ENCODE results near the gene RNF144A. TPM values are rescaled to one million over a fixed set of nuclear protein-coding genes. Genes with fewer than 3 reads are reported as not detected.

Gene RNF144A
- total and polyA plus RNA-seq, 2 experiments from 2014 or later: 0.60 to 3.5 TPM

DNA sequence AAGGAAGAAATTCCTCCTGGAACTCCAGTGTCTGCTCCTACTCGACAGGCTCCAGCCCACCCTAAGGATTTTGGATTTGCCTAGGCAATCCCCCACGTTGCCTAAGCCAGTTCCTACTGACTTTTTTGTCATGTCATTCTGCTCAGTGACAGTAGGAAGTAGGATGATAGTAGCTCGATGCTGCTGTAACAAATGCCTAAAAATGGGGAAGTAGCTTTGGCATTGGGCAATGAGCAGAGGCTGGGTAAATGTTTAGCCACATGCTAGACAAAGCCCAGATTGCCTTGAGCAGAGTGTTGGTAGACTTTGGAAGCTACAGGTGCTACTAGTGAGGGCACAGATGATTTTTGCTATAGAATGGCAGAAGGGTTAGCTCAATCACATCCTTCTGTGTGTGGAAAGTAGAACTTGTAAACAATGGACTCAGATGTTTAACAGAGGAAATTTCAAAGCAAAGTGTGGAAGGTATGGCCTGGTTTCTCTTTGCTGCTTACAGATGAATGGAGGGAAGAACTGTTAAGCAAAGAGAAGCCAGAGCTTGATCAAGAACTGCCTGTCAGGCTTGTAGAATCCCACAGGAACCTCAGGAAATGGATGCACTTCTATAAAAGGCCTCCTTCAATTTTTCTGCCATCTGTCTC lies 154.8 kb downstream of the RNF144A start:
- H3K27me3 ChIP-seq (replicated peaks; ENCODE audit: insufficient read depth): no peaks in the 10 kb centered on the region
- H3K79me2 ChIP-seq (ENCODE audit: insufficient read depth): no peaks in the 10 kb centered on the region
- no peaks in the 10 kb centered on the region for H4K20me1 ChIP-seq (ENCODE audit: insufficient read depth)
- 56 to 57% methylated on average over 3 of the region's 3 CpGs for WGBS, 2 experiments (ENCODE audit: low coverage in 1 of 2, low lambda C conversion rate in 2 of 2, missing lambda C conversion rate in 2 of 2)
- H3K9me3 ChIP-seq (ENCODE audit: low read depth): no peaks in the 10 kb centered on the region
- no peak overlapping the region for H2AFZ ChIP-seq
- H3K9me2 ChIP-seq (ENCODE audit: insufficient read depth): no peaks in the 10 kb centered on the region
- no peaks in the 10 kb centered on the region for H3K4me1 ChIP-seq (ENCODE audit: insufficient read depth)
- DNase-seq: no peak
- H3K27ac ChIP-seq: no peak overlapping the region
- H3K4me2 ChIP-seq (ENCODE audit: unreplicated experiment): no peak overlapping the region
- H3K9ac ChIP-seq: no peak overlapping the region
- TF ChIP-seq EZH2 (IDR thresholded peaks at IDR 0.05; ENCODE audit: insufficient read depth, poor library complexity, severe bottlenecking) (no peak), EZH2phosphoT487 (IDR thresholded peaks at IDR 0.05; ENCODE audit: insufficient read depth, low read depth) (no peak)
- in situ Hi-C loops (cut with MboI): no loop called here
- no peaks in the 10 kb centered on the region for H3F3A ChIP-seq (ENCODE audit: insufficient read depth)
- H3K36me3 ChIP-seq (ENCODE audit: low read depth): no peaks in the 10 kb centered on the region
- no peak overlapping the region for H3K4me3 ChIP-seq

DNA sequence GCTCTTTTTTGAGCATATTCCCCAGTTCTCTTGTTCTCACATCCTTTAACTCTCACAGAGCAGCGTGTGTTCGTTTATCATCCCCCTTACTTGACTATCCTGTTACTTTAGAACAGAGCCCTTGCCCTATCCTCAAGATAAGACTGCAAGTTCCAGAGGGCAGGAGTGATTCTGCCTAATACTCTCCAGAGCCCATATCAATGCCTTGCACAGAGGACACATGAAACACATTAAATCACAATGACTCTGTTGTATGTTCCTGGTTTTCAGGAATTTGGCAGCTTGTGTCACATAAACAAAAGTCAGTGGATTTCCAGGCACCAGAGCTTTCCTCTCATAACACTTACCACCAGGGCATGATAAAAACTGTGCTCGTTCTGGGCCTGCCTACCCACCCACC lies 156.7 kb downstream of the RNF144A start:
- H3K27me3 ChIP-seq (replicated peaks; ENCODE audit: insufficient read depth): no peaks in the 10 kb centered on the region
- H3K9me2 ChIP-seq (ENCODE audit: insufficient read depth): no peaks in the 10 kb centered on the region
- in situ Hi-C loops (cut with MboI): no loop called here
- TF ChIP-seq EZH2phosphoT487 (IDR thresholded peaks at IDR 0.05; ENCODE audit: insufficient read depth, low read depth): no peak
- no peak for TF ChIP-seq EZH2 (IDR thresholded peaks at IDR 0.05; ENCODE audit: insufficient read depth, poor library complexity, severe bottlenecking)
- no peaks in the 10 kb centered on the region for H3K36me3 ChIP-seq (ENCODE audit: low read depth)
- WGBS, 2 experiments (ENCODE audit: low coverage in 1 of 2, low lambda C conversion rate in 2 of 2, missing lambda C conversion rate in 2 of 2): 11 to 16% methylated on average over 3 of the region's 3 CpGs
- H3K79me2 ChIP-seq (ENCODE audit: insufficient read depth): no peaks in the 10 kb centered on the region
- H3K4me2 ChIP-seq (ENCODE audit: unreplicated experiment): no peak overlapping the region
- no peak overlapping the region for H3K9ac ChIP-seq
- no peaks in the 10 kb centered on the region for H4K20me1 ChIP-seq (ENCODE audit: insufficient read depth)
- no peak overlapping the region for H2AFZ ChIP-seq
- no peaks in the 10 kb centered on the region for H3K4me1 ChIP-seq (ENCODE audit: insufficient read depth)
- H3K4me3 ChIP-seq: no peak overlapping the region
- H3K9me3 ChIP-seq (ENCODE audit: low read depth): no peaks in the 10 kb centered on the region
- no peak overlapping the region for H3K27ac ChIP-seq
- H3F3A ChIP-seq (ENCODE audit: insufficient read depth): no peaks in the 10 kb centered on the region
- DNase-seq: no peak

DNA sequence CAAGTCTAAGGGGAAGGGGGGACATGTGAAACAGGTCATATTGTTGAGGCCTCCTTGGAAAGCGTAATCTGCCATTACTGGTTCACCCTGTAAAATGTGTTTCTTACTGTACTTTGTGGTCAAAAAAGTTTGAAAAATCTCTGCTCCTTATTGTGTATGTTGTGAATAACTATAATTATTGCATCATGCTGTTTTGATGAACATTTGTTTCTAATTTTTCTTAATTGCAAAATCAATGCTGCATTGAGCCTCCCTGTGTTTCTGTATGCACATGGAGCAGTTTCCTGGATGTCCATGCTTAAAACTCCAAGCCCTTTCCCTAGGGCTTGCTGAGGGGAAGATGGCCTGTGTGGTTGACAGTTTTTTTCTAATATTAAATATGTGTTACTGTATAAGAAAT lies 158.6 kb downstream of the RNF144A start:
- H3K9me3 ChIP-seq (ENCODE audit: low read depth): no peaks in the 10 kb centered on the region
- no peaks in the 10 kb centered on the region for H4K20me1 ChIP-seq (ENCODE audit: insufficient read depth)
- H3K4me3 ChIP-seq: no peak overlapping the region
- H3K36me3 ChIP-seq (ENCODE audit: low read depth): no peaks in the 10 kb centered on the region
- H3K9ac ChIP-seq: no peak overlapping the region
- H3K4me1 ChIP-seq (ENCODE audit: insufficient read depth): no peaks in the 10 kb centered on the region
- WGBS, 2 experiments (ENCODE audit: low coverage in 1 of 2, low lambda C conversion rate in 2 of 2, missing lambda C conversion rate in 2 of 2): 88% methylated on average over 1 of the region's 1 CpG
- H2AFZ ChIP-seq: no peak overlapping the region
- H3K27me3 ChIP-seq (replicated peaks; ENCODE audit: insufficient read depth): no peaks in the 10 kb centered on the region
- no peak for DNase-seq
- H3K27ac ChIP-seq: no peak overlapping the region
- no peak overlapping the region for H3K4me2 ChIP-seq (ENCODE audit: unreplicated experiment)
- H3F3A ChIP-seq (ENCODE audit: insufficient read depth): no peaks in the 10 kb centered on the region
- no peaks in the 10 kb centered on the region for H3K9me2 ChIP-seq (ENCODE audit: insufficient read depth)
- no peaks in the 10 kb centered on the region for H3K79me2 ChIP-seq (ENCODE audit: insufficient read depth)
- no peak for TF ChIP-seq EZH2phosphoT487 (IDR thresholded peaks at IDR 0.05; ENCODE audit: insufficient read depth, low read depth)
- TF ChIP-seq EZH2 (IDR thresholded peaks at IDR 0.05; ENCODE audit: insufficient read depth, poor library complexity, severe bottlenecking): no peak
- in situ Hi-C loops (cut with MboI): no loop called here

DNA sequence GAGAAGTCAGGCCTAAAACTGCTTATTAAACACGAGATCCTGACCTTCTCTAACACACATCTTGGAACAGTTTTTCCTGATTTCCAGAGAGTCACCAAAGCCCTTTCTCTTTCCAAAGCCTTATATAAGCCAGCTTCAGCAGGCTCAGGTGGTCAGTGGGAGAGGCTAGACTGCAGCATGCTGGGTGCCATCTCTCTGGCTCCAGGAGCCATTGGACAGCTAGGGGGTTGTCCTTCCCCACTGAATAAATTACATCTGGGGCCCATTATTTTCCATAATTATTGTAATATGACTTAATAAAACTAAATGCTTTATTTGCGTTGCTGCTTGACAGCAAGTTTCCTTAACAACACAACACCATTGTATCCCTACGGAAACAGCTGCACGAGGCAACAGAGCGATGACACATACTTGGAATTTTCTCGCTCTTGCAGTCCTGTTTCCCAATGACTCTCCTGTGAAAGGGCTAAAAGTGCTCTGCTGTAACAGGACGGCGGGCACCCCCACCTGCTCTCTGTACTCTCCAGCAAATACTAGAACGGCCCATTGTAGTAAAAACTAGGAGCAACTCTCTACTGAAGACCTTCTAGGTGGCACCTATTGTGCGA lies 160.6 kb downstream of the RNF144A start:
- H3F3A ChIP-seq (ENCODE audit: insufficient read depth): no peaks in the 10 kb centered on the region
- TF ChIP-seq EZH2 (IDR thresholded peaks at IDR 0.05; ENCODE audit: insufficient read depth, poor library complexity, severe bottlenecking): no peak
- no peak for TF ChIP-seq EZH2phosphoT487 (IDR thresholded peaks at IDR 0.05; ENCODE audit: insufficient read depth, low read depth)
- H3K27ac ChIP-seq: no peak overlapping the region
- no peak overlapping the region for H3K9ac ChIP-seq
- no peak overlapping the region for H3K4me2 ChIP-seq (ENCODE audit: unreplicated experiment)
- H3K4me1 ChIP-seq (ENCODE audit: insufficient read depth): no peaks in the 10 kb centered on the region
- no peaks in the 10 kb centered on the region for H4K20me1 ChIP-seq (ENCODE audit: insufficient read depth)
- H3K27me3 ChIP-seq (replicated peaks; ENCODE audit: insufficient read depth): no peaks in the 10 kb centered on the region
- H3K9me2 ChIP-seq (ENCODE audit: insufficient read depth): no peaks in the 10 kb centered on the region
- no peaks in the 10 kb centered on the region for H3K36me3 ChIP-seq (ENCODE audit: low read depth)
- H3K9me3 ChIP-seq (ENCODE audit: low read depth): no peaks in the 10 kb centered on the region
- 21 to 22% methylated on average over 10 of the region's 10 CpGs for WGBS, 2 experiments (ENCODE audit: low coverage in 1 of 2, low lambda C conversion rate in 2 of 2, missing lambda C conversion rate in 2 of 2)
- DNase-seq: peak; percentile 74
- H3K4me3 ChIP-seq: no peak overlapping the region
- in situ Hi-C loops (cut with MboI): no loop called here
- no peak overlapping the region; the same call in 1 of the 2 replicates for H2AFZ ChIP-seq
- H3K79me2 ChIP-seq (ENCODE audit: insufficient read depth): no peaks in the 10 kb centered on the region
